ENCODE data around the gene GALNT9. TPM values are rescaled to one million over a fixed set of nuclear protein-coding genes. Genes with fewer than 3 reads are reported as not detected.
A peak's percentile ranks its signal among the peaks of the same experiment; 100 is the strongest.

The GALNT9 gene
- total and polyA plus RNA-seq, 12 donors: 0.01 to 0.19 TPM; not detected in 10

GRCh38 chr12:132247718-132248452 lies 81.5 kb downstream of the GALNT9 start:
- Histone ChIP-seq H3K4me1 (no peaks in the 10 kb centered on the region), H3K27ac (no peak overlapping the region), H3K4me3 (no peak overlapping the region), H3K9me3 (no peaks in the 10 kb centered on the region), H3K36me3 (no peaks in the 10 kb centered on the region), H3K27me3 (peaks cover 0 to 10% (median 0%) of the 10 kb centered on the region in 7 donors)
- intact Hi-C loops (cut with DNase I): no loop called here
- no peak for DNase-seq
- 92 to 93% methylated on average over 35 of the region's 35 CpGs for WGBS, 2 donors
- no peak for ATAC-seq
- TF ChIP-seq, protein P1, sequence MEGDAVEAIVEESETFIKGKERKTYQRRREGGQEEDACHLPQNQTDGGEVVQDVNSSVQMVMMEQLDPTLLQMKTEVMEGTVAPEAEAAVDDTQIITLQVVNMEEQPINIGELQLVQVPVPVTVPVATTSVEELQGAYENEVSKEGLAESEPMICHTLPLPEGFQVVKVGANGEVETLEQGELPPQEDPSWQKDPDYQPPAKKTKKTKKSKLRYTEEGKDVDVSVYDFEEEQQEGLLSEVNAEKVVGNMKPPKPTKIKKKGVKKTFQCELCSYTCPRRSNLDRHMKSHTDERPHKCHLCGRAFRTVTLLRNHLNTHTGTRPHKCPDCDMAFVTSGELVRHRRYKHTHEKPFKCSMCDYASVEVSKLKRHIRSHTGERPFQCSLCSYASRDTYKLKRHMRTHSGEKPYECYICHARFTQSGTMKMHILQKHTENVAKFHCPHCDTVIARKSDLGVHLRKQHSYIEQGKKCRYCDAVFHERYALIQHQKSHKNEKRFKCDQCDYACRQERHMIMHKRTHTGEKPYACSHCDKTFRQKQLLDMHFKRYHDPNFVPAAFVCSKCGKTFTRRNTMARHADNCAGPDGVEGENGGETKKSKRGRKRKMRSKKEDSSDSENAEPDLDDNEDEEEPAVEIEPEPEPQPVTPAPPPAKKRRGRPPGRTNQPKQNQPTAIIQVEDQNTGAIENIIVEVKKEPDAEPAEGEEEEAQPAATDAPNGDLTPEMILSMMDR (IDR thresholded peaks at IDR 0.05): no peak

DNA sequence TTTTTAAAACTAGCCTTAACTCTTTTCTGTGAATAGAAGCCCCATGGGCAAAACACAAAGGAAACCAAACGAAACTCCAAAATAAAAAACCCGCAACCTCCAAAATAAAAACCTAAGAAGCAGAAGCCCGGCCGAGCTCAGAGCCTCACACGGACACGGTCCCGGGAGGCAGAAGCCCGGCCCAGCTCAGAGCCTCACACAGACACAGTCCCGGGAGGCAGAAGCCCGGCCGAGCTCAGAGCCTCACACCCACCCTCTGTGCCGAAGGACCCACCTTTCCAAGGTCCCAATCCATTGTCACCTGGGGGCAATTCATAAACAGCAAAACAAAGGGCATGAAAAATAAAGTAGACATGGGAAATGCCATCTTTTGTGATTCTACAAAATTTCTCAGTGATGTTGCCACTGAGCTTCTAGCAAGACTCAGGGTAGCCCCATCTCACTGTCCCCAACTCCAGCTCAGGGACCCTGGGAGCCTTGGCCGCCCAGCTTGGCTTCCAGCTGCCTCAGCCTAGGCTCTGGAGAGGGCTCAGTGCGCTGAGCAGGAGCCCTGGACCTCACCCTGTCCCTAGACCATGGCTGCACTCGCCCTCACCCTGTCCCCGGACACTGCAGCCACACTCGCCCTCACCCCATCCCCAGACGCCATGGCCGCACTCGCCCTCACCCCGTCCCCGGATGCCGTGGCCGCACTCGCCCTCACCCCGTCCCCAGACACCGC lies 82.2 kb downstream of the GALNT9 start:
- Histone ChIP-seq H3K27ac (no peak overlapping the region), H3K4me3 (no peak overlapping the region), H3K4me1 (no peaks in the 10 kb centered on the region), H3K36me3 (no peaks in the 10 kb centered on the region), H3K9me3 (no peaks in the 10 kb centered on the region), H3K27me3 (peaks cover 0 to 10% (median 0%) of the 10 kb centered on the region in 7 donors)
- intact Hi-C loops (cut with DNase I): no loop called here
- TF ChIP-seq, protein P1 (IDR thresholded peaks at IDR 0.05): no peak
- 85 to 89% methylated on average over 27 of the region's 27 CpGs for WGBS, 2 donors
- DNase-seq (no peak), ATAC-seq (no peak)

GRCh38 chr12:132245521-132246101 lies 83.8 kb downstream of the GALNT9 start:
- Histone ChIP-seq H3K9me3 (no peaks in the 10 kb centered on the region), H3K27me3 (peaks cover 0 to 7% (median 0%) of the 10 kb centered on the region in 7 donors), H3K4me1 (no peaks in the 10 kb centered on the region), H3K4me3 (no peak overlapping the region), H3K27ac (no peak overlapping the region), H3K36me3 (no peaks in the 10 kb centered on the region)
- intact Hi-C loops (cut with DNase I): no loop called here
- TF ChIP-seq, protein P1 (IDR thresholded peaks at IDR 0.05): no peak
- ATAC-seq (peak in 2 of 8 donors; percentile 27 to 50), DNase-seq (no peak)
- 80 to 83% methylated on average over 27 to 28 of the region's 28 CpGs for WGBS, 2 donors

- H3K36me3 ChIP-seq: no peaks in the 10 kb centered on the region
- no peaks in the 10 kb centered on the region for H3K4me1 ChIP-seq
- no peaks in the 10 kb centered on the region for H3K9me3 ChIP-seq
- no peak overlapping the region for H3K27ac ChIP-seq
- 78% methylated on average over 21 to 22 of the region's 22 CpGs for WGBS, 2 donors
- no peak overlapping the region for H3K4me3 ChIP-seq
- TF ChIP-seq, protein P1 (IDR thresholded peaks at IDR 0.05): no peak
- no peak for ATAC-seq
- H3K27me3 ChIP-seq: peaks cover 0 to 12% (median 0%) of the 10 kb centered on the region in 7 donors
- no peak for DNase-seq
- intact Hi-C loops (cut with DNase I): no loop called here
Measured at GRCh38 chr12:132244724-132245295, 84.6 kb downstream of the GALNT9 start.

Measured in heart right ventricle (tissue), 16 donors.